ENCODE data around the gene PPP1R13B.

- TF ChIP-seq POLR2A (IDR thresholded peaks at IDR 0.05) (peak in 2 of 4 donors; percentile 57 to 68), CTCF (IDR thresholded peaks at IDR 0.05) (peak in 1 of 6 experiments; percentile 26)
These were observed at the start of gene PPP1R13B for GRCh38 chr14:103847451-103848174.

Measured in esophagus squamous epithelium (tissue), 4 donors.